Measurements from ENCODE around the gene WRNIP1. TPM values are rescaled to one million over a fixed set of nuclear protein-coding genes. Genes with fewer than 3 reads are reported as not detected.

The WRNIP1 gene
- total and polyA plus RNA-seq, 2 of the 8 experiments (the other 6 are each of a cell fraction or from before 2014, with no cell fraction given): 38.2 to 39.2 TPM

- Histone ChIP-seq H4K5ac (ENCODE audit: insufficient read length, low read depth, low read length) (no peak overlapping the region), H2AK5ac (ENCODE audit: low read depth, low read length) (no peak overlapping the region), H3K4me2 (ENCODE audit: insufficient read depth in 1 of 2, low read depth in 2 of 2, low read length in 2 of 2) (no peak overlapping the region), H3K79me2 (ENCODE audit: control insufficient read depth in 1 of 2, insufficient read depth in 2 of 2, low read length in 2 of 2) (no peaks in the 10 kb centered on the region), H3K27ac (ENCODE audit: low read depth, low read length) (no peak overlapping the region), H2AFZ (ENCODE audit: low read length) (no peak overlapping the region), H4K91ac (replicated peaks; ENCODE audit: insufficient read length, low read length) (no peak overlapping the region), H3K4me1 (replicated peaks in 1 of 4; ENCODE audit: control insufficient read depth in 3 of 4, insufficient read depth in 4 of 4, low read length in 3 of 4) (peaks cover 3 to 20% (median 6%) of the 10 kb centered on the region in 4 experiments), H3K23ac (ENCODE audit: insufficient read length) (no peak overlapping the region), H3K18ac (ENCODE audit: extremely low read depth, low read length) (no peak overlapping the region), H3K4me3 (ENCODE audit: extremely low read depth in 1 of 4, insufficient read depth in 2 of 4, low read depth in 3 of 4, low read length in 4 of 4) (no peak overlapping the region), H3K36me3 (ENCODE audit: control insufficient read depth in 2 of 4, insufficient read depth in 4 of 4, low read length in 3 of 4) (no peaks in the 10 kb centered on the region), H3K27me3 (replicated peaks in 1 of 4; ENCODE audit: control insufficient read depth in 3 of 4, extremely low read depth in 1 of 4, insufficient read depth in 3 of 4, low read length in 3 of 4) (no peaks in the 10 kb centered on the region), H3K9ac (replicated peaks in 1 of 4; ENCODE audit: extremely low read depth in 1 of 4, low read depth in 3 of 4, low read length in 3 of 4) (no peak overlapping the region), H2BK5ac (ENCODE audit: low read depth, low read length) (no peak overlapping the region), H2BK120ac (replicated peaks; ENCODE audit: low read depth, low read length) (no peak overlapping the region), H2BK20ac (ENCODE audit: low read length) (no peak overlapping the region), H3K4ac (replicated peaks; ENCODE audit: insufficient read length, low read depth, low read length) (no peak overlapping the region), H4K8ac (ENCODE audit: extremely low read depth, insufficient read depth, low read length) (no peak overlapping the region), H3K56ac (replicated peaks; ENCODE audit: insufficient read length, low read depth, low read length) (no peak overlapping the region), H3K79me1 (ENCODE audit: low read depth, low read length) (no peaks in the 10 kb centered on the region), H3K9me3 (ENCODE audit: insufficient read depth in 2 of 2, low read depth in 1 of 2, low read length in 1 of 2) (no peaks in the 10 kb centered on the region), H4K20me1 (replicated peaks in 1 of 2; ENCODE audit: control insufficient read depth in 1 of 2, insufficient read depth in 2 of 2, low read length in 2 of 2) (no peaks in the 10 kb centered on the region), H2BK15ac (ENCODE audit: low read length) (no peak overlapping the region), H3K14ac (ENCODE audit: insufficient read length) (no peak overlapping the region), H3K23me2 (ENCODE audit: low read depth, low read length) (no peaks in the 10 kb centered on the region), H2BK12ac (ENCODE audit: low read depth, low read length) (no peak overlapping the region)
- DNase-seq (ENCODE audit: low read depth in 1 of 2, low spot score in 2 of 2) (no peak), FAIRE-seq (no peak)
- 83% methylated on average over 1 of the region's 3 CpGs; no CpG with 5 or more reads in 1 of the 2 experiments for WGBS, 2 experiments (ENCODE audit: extremely low coverage in 1 of 2, insufficient coverage in 1 of 2, insufficient read length in 1 of 2, insufficient replicate concordance in 2 of 2, low coverage in 1 of 2, low lambda C conversion rate in 2 of 2, missing lambda C conversion rate in 1 of 2)
- ChIA-PET POLR2A (ENCODE audit: partially characterized antibody) (interaction anchor here (1.4 kb wide), 1 partner anchor 103 kb away, joined by 4 read pairs; no protein-coding TSS in a partner anchor), CTCF (ENCODE audit: partially characterized antibody) (interaction anchor here (0.6 to 11.1 kb wide), 35 partner anchors 9 to 1203 kb away, joined by 3 to 160 read pairs (median 4); partner anchors contain the start of genes MYLK4, SERPINB1 and WRNIP1)
- TF ChIP-seq ATF2 (IDR thresholded peaks at IDR 0.05; ENCODE audit: low read length) (no peak), SP2 (IDR thresholded peaks at IDR 0.05; ENCODE audit: low read length) (no peak), TAF7 (optimal IDR thresholded peaks at IDR 0.05; ENCODE audit: borderline replicate concordance, low read depth, low read length) (no peak), POU5F1 (IDR thresholded peaks at IDR 0.05; ENCODE audit: low read depth, low read length) (no peak), USF2 (IDR thresholded peaks at IDR 0.05; ENCODE audit: low read length) (no peak), HDAC6 (IDR thresholded peaks at IDR 0.05; ENCODE audit: low read depth, low read length) (no peak), TCF12 (IDR thresholded peaks at IDR 0.05; ENCODE audit: low read depth, low read length) (no peak), CHD1 (IDR thresholded peaks at IDR 0.05; ENCODE audit: low read depth, low read length) (no peak), MAX (IDR thresholded peaks at IDR 0.05) (no peak), RBBP5 (IDR thresholded peaks at IDR 0.05; ENCODE audit: borderline replicate concordance, low read depth, low read length) (no peak), POLR2AphosphoS5 (IDR thresholded peaks at IDR 0.05; ENCODE audit: low read depth, low read length) (no peak)
These were observed 27.3 kb upstream of the WRNIP1 start for GRCh38 chr6:2737885-2738284.

Measured in H1 (cell line).